IMR-90 (cell line): ENCODE results near the gene SLC38A11. TPM values are rescaled to one million over a fixed set of nuclear protein-coding genes. Genes with fewer than 3 reads are reported as not detected.

Source experiments
- ATAC-seq: fragments of 200-7000 bp; cut with Tn5 transposase; 2 replicates; pipeline ENCODE4 v1.9.1; 2020; ENCODE audit warnings: low read depth, mild to moderate bottlenecking, moderate library complexity
- BruUV-seq: library from RNA; stranded (reverse); fragments of 400-500 nt; replicated peaks from 2 replicates; lab custom pipeline; 2021; lab: Mats Ljungman, UMichigan
- CTCF ChIA-PET: fragments of 300-600 bp; formaldehyde crosslinking; extraction: SDS; loops from one replicate; lab custom pipeline; 2021; ENCODE audit warnings: antibody characterized with exemption; lab: Yijun Ruan, JAX
- POLR2A ChIA-PET: fragments of 300-600 bp; sonication (Branson Sonifier 250); formaldehyde crosslinking; loops from one replicate; lab custom pipeline; 2022; ENCODE audit warnings: antibody characterized with exemption; ENCODE audit not compliant: unreplicated experiment; lab: Charles Lee
- DNase-seq: peaks from one replicate; pipeline ENCODE4 v3.0.0; 2013
- H2AFZ ChIP-seq: replicated peaks from 2 replicates; pipeline ENCODE3; 2013; ENCODE audit warnings: low read length, mild to moderate bottlenecking; ENCODE audit not compliant: poor library complexity
- H2AK5ac ChIP-seq: 2 replicates; pipeline ENCODE4 v1.6.1; 2013; ENCODE audit warnings: low read depth, low read length, inconsistent platforms
- H2AK9ac ChIP-seq: replicated peaks from 2 replicates; pipeline ENCODE3; 2013; ENCODE audit warnings: mild to moderate bottlenecking, low read depth, low read length, moderate library complexity; ENCODE audit not compliant: poor library complexity
- H2BK120ac ChIP-seq: 2 replicates; pipeline ENCODE4 v1.6.1; 2013; ENCODE audit warnings: low read depth, low read length, inconsistent platforms
- H2BK15ac ChIP-seq: 3 replicates; pipeline ENCODE4 v1.6.1; 2013; ENCODE audit warnings: low read depth, low read length, inconsistent platforms
- H2BK20ac ChIP-seq: 2 replicates; pipeline ENCODE4 v1.6.1; 2013; ENCODE audit warnings: low read depth, mild to moderate bottlenecking, inconsistent platforms, low read length, moderate library complexity
- H2BK5ac ChIP-seq: 2 replicates; pipeline ENCODE4 v1.6.1; 2013; ENCODE audit warnings: mild to moderate bottlenecking, low read depth, low read length, inconsistent platforms; ENCODE audit not compliant: poor library complexity, severe bottlenecking
- H3K14ac ChIP-seq: replicated peaks from 2 replicates; pipeline ENCODE4 v1.6.1; 2013; ENCODE audit warnings: low read depth, low read length, inconsistent platforms
- H3K18ac ChIP-seq: 2 replicates; pipeline ENCODE4 v1.6.1; 2013; ENCODE audit warnings: low read depth, low read length, control low read depth
- H3K23ac ChIP-seq: 2 replicates; pipeline ENCODE4 v1.6.1; 2013; ENCODE audit warnings: low read depth, low read length, inconsistent platforms
- H3K27ac ChIP-seq: 2 replicates; pipeline ENCODE4 v1.5.1; 2013; ENCODE audit warnings: mild to moderate bottlenecking, control low read depth, low read length; ENCODE audit not compliant: insufficient read depth
- H3K27me3 ChIP-seq: 2 replicates; pipeline ENCODE4 v1.6.1; 2013; ENCODE audit warnings: low read length; ENCODE audit not compliant: control insufficient read depth, insufficient read depth
- H3K36me3 ChIP-seq: 2 replicates; pipeline ENCODE4 v1.6.1; 2013; ENCODE audit warnings: low read length, mixed read lengths; ENCODE audit not compliant: control insufficient read depth, insufficient read depth
- H3K4ac ChIP-seq: 2 replicates; pipeline ENCODE4 v1.6.1; 2013; ENCODE audit warnings: low read depth, low read length, inconsistent platforms
- H3K4me1 ChIP-seq: 2 replicates; pipeline ENCODE4 v1.6.1; 2013; ENCODE audit warnings: low read length, mixed read lengths; ENCODE audit not compliant: control insufficient read depth, insufficient read depth
- H3K4me2 ChIP-seq: 2 replicates; pipeline ENCODE4 v1.6.1; 2013; ENCODE audit warnings: low read depth, mild to moderate bottlenecking, control low read depth, low read length, moderate library complexity
- H3K4me3 ChIP-seq: 2 replicates; pipeline ENCODE4 v1.5.1; 2013; ENCODE audit warnings: low read depth, mild to moderate bottlenecking, control low read depth, low read length, moderate library complexity; ENCODE audit not compliant: insufficient read depth
- H3K56ac ChIP-seq: 2 replicates; pipeline ENCODE4 v1.6.1; 2013; ENCODE audit warnings: low read length, inconsistent platforms; ENCODE audit not compliant: insufficient read depth; ENCODE audit errors: extremely low read depth
- H3K79me1 ChIP-seq, 2 experiments: 2 replicates each; pipeline ENCODE4 v1.6.1; 2013; ENCODE audit warnings: low read length in 2 of 2, inconsistent platforms in 1 of 2, low read depth in 1 of 2
- H3K9ac ChIP-seq: 2 replicates; pipeline ENCODE4 v1.6.1; 2013; ENCODE audit warnings: low read depth, low read length, control low read depth
- H3K9me1 ChIP-seq: 2 replicates; pipeline ENCODE4 v1.6.1; 2013; ENCODE audit warnings: low read length, inconsistent platforms; ENCODE audit not compliant: insufficient read depth
- H3K9me3 ChIP-seq: 2 replicates; pipeline ENCODE4 v1.6.1; 2013; ENCODE audit warnings: low read length; ENCODE audit not compliant: control insufficient read depth, insufficient read depth
- H4K20me1 ChIP-seq: 2 replicates; pipeline ENCODE4 v1.6.1; 2013; ENCODE audit warnings: low read length, inconsistent platforms; ENCODE audit not compliant: insufficient read depth
- H4K5ac ChIP-seq: 2 replicates; pipeline ENCODE4 v1.6.1; 2013; ENCODE audit warnings: mild to moderate bottlenecking, low read depth, low read length, control low read depth
- H4K8ac ChIP-seq, 2 experiments: 2 replicates each; pipeline ENCODE4 v1.6.1; 2013; ENCODE audit warnings: low read depth in 2 of 2, low read length in 2 of 2, control low read depth in 1 of 2, inconsistent platforms in 1 of 2
- H4K91ac ChIP-seq: 2 replicates; pipeline ENCODE4 v1.6.1; 2013; ENCODE audit warnings: low read depth, low read length, inconsistent platforms; ENCODE audit not compliant: insufficient read depth
- BHLHE40 ChIP-seq: fragments of 150-350 bp; IDR thresholded peaks from 2 replicates; pipeline ENCODE4 v1.6.1; 2016; ENCODE audit warnings: mild to moderate bottlenecking, low read depth, low read length
- CEBPB ChIP-seq: IDR thresholded peaks from 2 replicates; pipeline ENCODE4 v1.6.1; 2012; ENCODE audit warnings: low read depth, low read length, improper control_type of control experiment
- CHD1 ChIP-seq: IDR thresholded peaks from 2 replicates; pipeline ENCODE4 v1.6.1; 2012; ENCODE audit warnings: low read depth, low read length, improper control_type of control experiment
- CTCF ChIP-seq: conservative IDR thresholded peaks from 2 replicates; pipeline ENCODE4 v1.5.1; 2012; ENCODE audit warnings: mild to moderate bottlenecking, low read depth, low read length, improper control_type of control experiment
- ELK1 ChIP-seq: fragments of 150-350 bp; IDR thresholded peaks from 2 replicates; pipeline ENCODE4 v1.6.1; 2016; ENCODE audit warnings: low read depth, mild to moderate bottlenecking, low read length, moderate library complexity, borderline replicate concordance
- FOS ChIP-seq: fragments of 150-350 bp; IDR thresholded peaks from 2 replicates; pipeline ENCODE4 v1.6.1; 2016; ENCODE audit warnings: low read depth, low read length
- MAFK ChIP-seq: IDR thresholded peaks from 2 replicates; pipeline ENCODE4 v1.6.1; 2012; ENCODE audit warnings: low read depth, low read length, improper control_type of control experiment
- MAZ ChIP-seq: IDR thresholded peaks from 2 replicates; pipeline ENCODE4 v1.6.1; 2012; ENCODE audit warnings: low read depth, mild to moderate bottlenecking, low read length, improper control_type of control experiment, moderate library complexity, borderline replicate concordance
- MXI1 ChIP-seq: IDR thresholded peaks from 2 replicates; pipeline ENCODE4 v1.6.1; 2012; ENCODE audit warnings: low read depth, mild to moderate bottlenecking, low read length, moderate library complexity, borderline replicate concordance
- NFE2L2 ChIP-seq: fragments of 150-350 bp; IDR thresholded peaks from 2 replicates; pipeline ENCODE4 v1.6.1; 2016; ENCODE audit warnings: low read depth, mild to moderate bottlenecking, low read length
- POLR2A ChIP-seq: IDR thresholded peaks from 2 replicates; pipeline ENCODE4 v1.6.1; 2012; ENCODE audit warnings: mild to moderate bottlenecking, low read depth, low read length
- RAD21 ChIP-seq: IDR thresholded peaks from 2 replicates; pipeline ENCODE4 v1.6.1; 2012; ENCODE audit warnings: low read length, improper control_type of control experiment
- RCOR1 ChIP-seq: IDR thresholded peaks from 2 replicates; pipeline ENCODE4 v1.6.1; 2012; ENCODE audit warnings: mild to moderate bottlenecking, low read length, improper control_type of control experiment; ENCODE audit not compliant: insufficient replicate concordance
- RFX5 ChIP-seq: IDR thresholded peaks from 2 replicates; pipeline ENCODE4 v1.8.0; 2012; ENCODE audit warnings: low read depth, mild to moderate bottlenecking, low read length, moderate library complexity
- SMC3 ChIP-seq: fragments of 150-350 bp; IDR thresholded peaks from 2 replicates; pipeline ENCODE4 v1.6.1; 2016; ENCODE audit warnings: low read depth, mild to moderate bottlenecking, antibody characterized with exemption, low read length, moderate library complexity
- USF2 ChIP-seq: fragments of 150-350 bp; IDR thresholded peaks from 2 replicates; pipeline ENCODE4 v1.6.1; 2017; ENCODE audit warnings: mild to moderate bottlenecking, antibody characterized with exemption, low read length, low read depth
- WGBS, 2 experiments: methylation state at CpG; one replicate each; pipeline versions ENCODE4 v1.1.5 to v1.1.7; 2013; ENCODE audit warnings: missing lambda C conversion rate in 2 of 2; ENCODE audit not compliant: insufficient read length in 1 of 2; ENCODE audit errors: extremely low coverage in 2 of 2; 5-methylcytosine and 5-hydroxymethylcytosine counted together
- dilution Hi-C: fragments of 300-500 bp; cut with HindIII; formaldehyde crosslinking; loops from one replicate; pipeline ENCODE4 v1.14.3; 2018; ENCODE audit warnings: low sequenced_read_pairs; ENCODE audit not compliant: unreplicated experiment
- in situ Hi-C: fragments of 300-500 bp; cut with MboI; formaldehyde crosslinking; loops from 3 replicates; pipeline ENCODE4 v1.14.3; 2019; ENCODE audit warnings: low sequenced_read_pairs, inconsistent platforms, mixed read lengths
- intact Hi-C: fragments of 100-400 bp; cut with micrococcal nuclease; formaldehyde crosslinking; loops from 2 replicates; pipeline ENCODE4 v1.10.0; 2022
- polyA plus RNA-seq, 3 experiments: library from polyadenylated mRNA; depleted of rRNA; stranded (reverse); fragments of >200 nt; gene quantifications; 2 replicates each; pipeline ENCODE4 v1.2.3, GENCODE V29; 2012; ENCODE audit warnings: low replicate concordance in 1 of 3
- total RNA-seq: library from RNA; depleted of rRNA; stranded (reverse); fragments of >200 nt; gene quantifications from 2 replicates; pipeline ENCODE4 v1.2.3, GENCODE V29; 2012

SLC38A11 gene
- total and polyA plus RNA-seq, 2 of the 4 experiments (the other 2 are of a cell fraction) = 0.18 to 0.21 TPM

- no CpG with 5 or more reads among the region's 2 CpGs for WGBS, 2 experiments
These were observed 22.9 kb downstream of the SLC38A11 start for GRCh38 chr2:164932377-164932776.

More at GRCh38 chr2:164932377-164932776, 22.9 kb downstream of the SLC38A11 start:
- Histone ChIP-seq H4K5ac (no peak overlapping the region), H4K8ac (no peak overlapping the region), H3K14ac (no peak overlapping the region), H2BK20ac (no peak overlapping the region), H3K27ac (no peak overlapping the region), H3K79me1 (no peaks in the 10 kb centered on the region), H4K91ac (no peak overlapping the region), H3K9me3 (no peaks in the 10 kb centered on the region), H3K9me1 (no peaks in the 10 kb centered on the region), H3K56ac (no peak overlapping the region), H2BK15ac (no peak overlapping the region), H3K36me3 (no peaks in the 10 kb centered on the region), H4K20me1 (no peaks in the 10 kb centered on the region), H3K23ac (no peak overlapping the region), H2AK9ac (no peak overlapping the region), H3K4ac (no peak overlapping the region), H3K18ac (no peak overlapping the region), H2BK5ac (no peak overlapping the region), H3K4me2 (no peak overlapping the region), H3K4me1 (no peaks in the 10 kb centered on the region), H2AFZ (no peak overlapping the region), H3K9ac (no peak overlapping the region), H2AK5ac (no peak overlapping the region), H2BK120ac (no peak overlapping the region), H3K4me3 (no peak overlapping the region), H3K27me3 (no peaks in the 10 kb centered on the region)
- in situ Hi-C loops (no loop called here), intact Hi-C loops (no loop called here), dilution Hi-C loops (no loop called here)
- ATAC-seq (no peak), DNase-seq (no peak)
- ChIA-PET POLR2A (no interaction called here), CTCF (no interaction called here)
- BruUV-seq = no TSS peak
- no peak for TF ChIP-seq USF2
- no peak for TF ChIP-seq MAFK
- no peak for TF ChIP-seq CEBPB
- TF ChIP-seq BHLHE40 = no peak
- TF ChIP-seq RFX5 = no peak
- no peak for TF ChIP-seq RCOR1
- no peak for TF ChIP-seq CTCF
- TF ChIP-seq ELK1 = no peak
- TF ChIP-seq SMC3 = no peak
- no peak for TF ChIP-seq MAZ
- TF ChIP-seq NFE2L2 = no peak
- TF ChIP-seq CHD1 = no peak
- TF ChIP-seq RAD21 = no peak
- TF ChIP-seq FOS = no peak
- no peak for TF ChIP-seq POLR2A
- TF ChIP-seq MXI1 = no peak
